GM19372 (cell line): ENCODE data around the gene SLC35B2.

ENCODE experiments used
- ATAC-seq: cut with Tn5 transposase; IDR thresholded peaks from one replicate; pipeline ENCODE4 v1.9.1; 2021; ENCODE audit warnings: mild to moderate bottlenecking, low read depth, moderate library complexity; ENCODE audit not compliant: unreplicated experiment

Gene SLC35B2

DNA sequence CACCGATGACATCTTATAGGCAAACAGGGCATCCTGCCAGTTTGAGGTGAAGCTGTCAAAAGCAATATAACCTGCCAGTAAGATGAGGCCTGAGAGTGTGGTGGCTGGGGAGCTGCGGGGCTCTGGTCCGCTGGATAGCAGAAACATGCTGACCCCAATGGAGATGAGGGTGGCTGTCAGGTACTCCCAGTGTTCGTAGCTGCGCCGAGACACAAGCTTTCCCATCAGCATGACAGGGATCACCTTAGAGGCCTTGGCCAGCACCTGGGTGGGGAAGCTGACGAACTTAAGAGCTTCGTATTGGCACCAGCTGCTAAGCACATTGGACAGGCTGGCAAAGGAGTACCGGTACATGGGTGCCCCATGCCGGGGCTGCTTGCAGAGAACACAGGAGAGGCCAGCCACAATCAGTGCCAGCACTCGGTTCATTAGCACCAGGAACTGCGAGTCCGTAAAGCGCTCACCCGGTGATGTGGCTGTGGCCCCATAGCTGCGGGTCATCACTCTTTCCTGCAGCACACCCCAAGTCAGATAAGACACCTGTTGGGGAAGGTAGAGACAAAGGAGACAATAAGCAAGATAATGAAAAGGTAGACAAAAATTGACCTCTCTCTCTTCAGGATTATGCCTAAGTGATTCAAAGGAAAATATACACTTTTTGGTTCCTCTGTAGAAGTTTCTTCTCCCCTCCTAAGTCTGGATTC, 2.1 kb downstream of the SLC35B2 start:
- ATAC-seq, result no peak

- ATAC-seq, result no peak
Measured at GRCh38 chr6:44254191-44255104, 2.9 kb downstream of the SLC35B2 start.

DNA sequence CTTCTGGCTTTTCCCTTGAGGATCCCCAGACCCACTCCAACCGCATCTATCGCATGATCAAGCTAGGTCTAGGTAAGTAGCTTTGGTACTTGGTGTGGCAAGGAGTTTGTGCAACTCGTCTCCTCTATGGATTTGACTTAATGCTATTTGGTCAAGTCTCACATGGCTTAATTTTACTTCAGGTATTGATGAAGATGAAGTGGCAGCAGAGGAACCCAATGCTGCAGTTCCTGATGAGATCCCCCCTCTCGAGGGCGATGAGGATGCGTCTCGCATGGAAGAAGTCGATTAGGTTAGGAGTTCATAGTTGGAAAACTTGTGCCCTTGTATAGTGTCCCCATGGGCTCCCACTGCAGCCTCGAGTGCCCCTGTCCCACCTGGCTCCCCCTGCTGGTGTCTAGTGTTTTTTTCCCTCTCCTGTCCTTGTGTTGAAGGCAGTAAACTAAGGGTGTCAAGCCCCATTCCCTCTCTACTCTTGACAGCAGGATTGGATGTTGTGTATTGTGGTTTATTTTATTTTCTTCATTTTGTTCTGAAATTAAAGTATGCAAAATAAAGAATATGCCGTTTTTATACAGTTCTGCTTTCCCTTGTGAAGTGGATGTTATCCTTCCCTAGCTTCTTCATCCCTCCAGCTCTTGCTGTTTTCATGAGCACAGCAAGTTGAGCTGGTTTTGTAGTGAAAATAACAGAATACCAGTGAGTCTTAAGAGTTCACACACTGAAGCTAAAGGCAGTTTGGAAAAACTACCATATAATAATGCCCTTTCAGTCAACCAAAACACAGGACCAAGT, 3.8 kb downstream of the SLC35B2 start:
- ATAC-seq, result no peak

GRCh38 chr6:44251576-44252524, 5.5 kb downstream of the SLC35B2 start:
- no peak for ATAC-seq

DNA sequence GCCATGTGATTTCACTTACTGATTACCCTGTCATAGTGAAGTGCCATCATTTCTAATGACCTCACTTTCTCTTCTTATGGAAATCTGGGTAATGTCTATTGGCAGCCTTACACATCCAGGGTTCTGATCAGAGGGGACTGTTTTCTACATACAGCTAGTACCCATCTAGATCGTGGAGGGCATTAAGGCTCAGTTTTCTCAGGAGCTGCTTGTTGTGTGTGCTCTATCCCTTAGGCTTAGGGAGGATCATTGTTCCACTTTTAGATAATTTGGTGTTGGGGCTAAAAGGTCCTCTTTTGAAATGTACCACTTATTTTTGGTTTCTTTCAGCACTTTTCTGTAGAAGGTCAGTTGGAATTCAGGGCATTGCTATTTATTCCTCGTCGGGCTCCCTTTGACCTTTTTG, 6.6 kb downstream of the SLC35B2 start:
- ATAC-seq, result no peak

DNA sequence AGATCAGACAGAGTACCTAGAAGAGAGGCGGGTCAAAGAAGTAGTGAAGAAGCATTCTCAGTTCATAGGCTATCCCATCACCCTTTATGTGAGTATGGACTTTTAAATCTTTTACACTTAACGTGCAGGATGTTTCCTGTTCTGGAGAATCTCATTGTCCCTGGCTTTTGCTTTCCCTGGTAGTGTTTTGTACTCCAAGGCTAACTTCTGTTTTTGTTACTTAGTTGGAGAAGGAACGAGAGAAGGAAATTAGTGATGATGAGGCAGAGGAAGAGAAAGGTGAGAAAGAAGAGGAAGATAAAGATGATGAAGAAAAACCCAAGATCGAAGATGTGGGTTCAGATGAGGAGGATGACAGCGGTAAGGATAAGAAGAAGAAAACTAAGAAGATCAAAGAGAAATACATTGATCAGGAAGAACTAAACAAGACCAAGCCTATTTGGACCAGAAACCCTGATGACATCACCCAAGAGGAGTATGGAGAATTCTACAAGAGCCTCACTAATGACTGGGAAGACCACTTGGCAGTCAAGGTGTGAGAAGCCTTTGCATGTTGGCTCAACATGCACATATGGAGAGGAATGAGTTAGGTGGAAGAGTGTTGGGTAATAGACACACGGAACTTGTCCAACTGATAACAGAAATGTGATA, 7.1 kb downstream of the SLC35B2 start:
- no peak for ATAC-seq

DNA sequence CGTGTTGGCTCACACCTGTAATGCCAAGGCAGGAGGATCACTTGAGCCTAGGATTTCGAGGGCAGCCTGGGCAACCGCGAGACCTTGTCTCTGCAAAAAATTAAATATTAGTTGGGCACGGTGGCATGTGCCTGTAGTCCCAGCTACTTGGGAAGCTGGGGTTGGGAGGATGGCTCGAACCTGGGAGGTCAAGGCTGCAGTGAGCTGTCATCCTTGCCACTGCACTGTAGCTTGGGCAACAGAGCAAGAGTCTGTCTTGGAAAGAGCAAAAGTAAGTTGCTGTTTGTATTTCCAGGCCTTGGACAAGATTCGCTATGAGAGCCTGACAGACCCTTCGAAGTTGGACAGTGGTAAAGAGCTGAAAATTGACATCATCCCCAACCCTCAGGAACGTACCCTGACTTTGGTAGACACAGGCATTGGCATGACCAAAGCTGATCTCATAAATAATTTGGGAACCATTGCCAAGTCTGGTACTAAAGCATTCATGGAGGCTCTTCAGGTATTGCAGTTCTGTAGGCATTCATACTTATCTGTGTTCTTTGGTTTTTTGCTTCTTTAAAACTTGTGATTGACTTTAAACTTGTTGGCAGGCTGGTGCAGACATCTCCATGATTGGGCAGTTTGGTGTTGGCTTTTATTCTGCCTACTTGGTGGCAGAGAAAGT, 8.1 kb downstream of the SLC35B2 start:
- ATAC-seq, result no peak

DNA sequence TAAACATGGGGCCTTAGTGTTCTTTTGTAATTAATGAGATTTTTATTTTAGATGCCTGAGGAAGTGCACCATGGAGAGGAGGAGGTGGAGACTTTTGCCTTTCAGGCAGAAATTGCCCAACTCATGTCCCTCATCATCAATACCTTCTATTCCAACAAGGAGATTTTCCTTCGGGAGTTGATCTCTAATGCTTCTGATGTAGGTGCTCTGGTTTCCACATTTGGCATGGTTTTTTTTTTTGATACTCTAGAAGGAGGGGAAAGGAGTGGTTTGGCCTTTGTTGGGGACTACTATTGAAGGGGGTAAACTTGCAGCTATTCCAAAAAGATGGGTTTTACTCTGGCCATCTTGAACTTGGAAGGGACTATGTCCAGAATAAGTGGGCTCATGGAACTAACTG, 8.7 kb downstream of the SLC35B2 start:
- no peak for ATAC-seq

- ATAC-seq, result peak; percentile 24
Measured at GRCh38 chr6:44247338-44248302, 9.7 kb downstream of the SLC35B2 start.

- ATAC-seq, result peak; percentile 63
Measured at GRCh38 chr6:44246663-44247337, 10.5 kb downstream of the SLC35B2 start, which contains the start of gene HSP90AB1. Gene HSP90AB1 (plus strand): TSS chr6:44247101. CDS start chr6:44248630, 1,529 bp downstream.

- peak; percentile 49 for ATAC-seq
Measured at GRCh38 chr6:44245912-44246662, 11.2 kb downstream of the SLC35B2 start.

DNA sequence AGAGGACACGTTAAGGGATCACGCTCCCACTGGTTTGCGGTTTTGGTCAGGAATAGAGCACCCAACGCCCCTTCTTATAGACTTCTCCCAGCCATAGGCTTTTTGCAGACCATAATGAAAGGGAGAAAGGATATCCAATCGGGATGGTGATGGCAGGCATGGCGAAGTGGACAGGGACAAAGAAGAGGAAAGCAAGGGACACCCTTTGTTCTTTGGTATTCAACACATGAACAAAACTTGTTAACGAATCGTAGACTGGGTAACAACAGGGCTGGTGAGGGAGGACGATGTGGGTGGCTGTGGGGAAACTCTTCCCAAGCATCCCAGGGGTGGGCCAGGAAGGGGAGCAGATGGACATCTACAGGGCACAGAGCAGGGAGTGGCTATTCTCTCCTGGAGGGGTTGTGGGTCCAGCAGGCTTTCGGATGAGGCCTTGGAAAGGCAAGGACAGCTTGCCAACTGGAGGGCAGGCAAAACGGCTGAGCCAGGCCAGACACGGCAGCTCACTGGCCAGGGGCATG, 11.9 kb downstream of the SLC35B2 start:
- ATAC-seq, result no peak

GRCh38 chr6:44243345-44243744, 14.0 kb downstream of the SLC35B2 start:
- no peak for ATAC-seq

- no peak for ATAC-seq
Measured at GRCh38 chr6:44238687-44239350, 18.5 kb downstream of the SLC35B2 start.

DNA sequence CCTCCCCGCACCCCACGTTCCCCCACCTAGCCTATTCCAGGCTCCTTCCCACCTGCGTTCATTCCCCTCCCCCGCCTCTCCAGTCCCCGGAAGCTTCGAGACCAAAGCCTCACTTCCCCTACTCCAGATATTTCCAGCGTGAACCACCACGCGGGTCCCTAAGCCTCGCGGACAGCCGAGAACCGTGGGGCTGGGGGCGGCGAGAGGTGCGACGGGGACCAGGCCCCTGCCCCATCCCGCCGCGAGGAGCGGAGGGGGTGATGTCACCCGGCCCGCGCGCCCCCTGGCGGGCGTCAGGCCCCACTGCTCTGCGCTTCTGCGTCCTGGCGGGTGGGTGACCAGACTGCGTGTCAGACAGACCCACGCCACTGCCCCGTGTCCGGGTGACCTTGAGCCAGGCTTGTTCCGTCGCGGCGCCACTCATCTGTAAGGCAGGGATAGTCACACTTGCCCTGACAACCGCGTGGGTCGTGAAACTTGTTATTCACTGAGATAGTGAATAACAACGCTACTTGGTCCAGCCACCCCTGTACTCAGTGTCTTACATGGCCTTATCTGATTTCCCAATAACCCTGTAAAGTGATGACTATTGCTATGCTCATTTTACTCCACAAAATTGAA, 19.4 kb downstream of the SLC35B2 start:
- peak; percentile 91 for ATAC-seq
